NCI-H345 (cell line): ENCODE results near the gene DCAF10.
"Not testable (repeated sequence)": the region's sequence is repeated elsewhere in the genome, so short reads cannot be mapped to it uniquely, and the experiment has no call there.

ENCODE experiments used
- DNase-seq: peaks from one replicate; lab custom pipeline; 2025; lab: John Stamatoyannopoulos, UW

The DCAF10 gene

DNA sequence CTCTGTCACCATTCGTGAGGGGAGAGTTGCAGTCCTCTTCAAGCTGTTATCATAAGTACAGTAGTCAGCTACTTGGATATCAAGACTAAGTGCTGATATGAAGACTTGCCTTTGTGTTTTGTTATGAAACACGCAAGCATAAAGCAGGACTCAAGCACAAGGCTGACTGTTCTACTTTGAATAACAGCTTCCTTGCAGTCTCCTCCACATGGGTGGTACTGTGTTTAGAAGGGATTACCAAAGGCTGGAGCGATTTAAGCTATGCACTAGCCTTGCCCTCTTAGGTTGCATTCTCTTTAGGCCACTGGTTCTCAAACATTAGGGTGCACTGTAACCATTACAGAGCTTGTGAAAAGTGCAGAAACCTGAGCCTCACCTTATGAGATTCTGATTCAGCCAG, 61.9 kb downstream of the DCAF10 start:
- no peak for DNase-seq

DNA sequence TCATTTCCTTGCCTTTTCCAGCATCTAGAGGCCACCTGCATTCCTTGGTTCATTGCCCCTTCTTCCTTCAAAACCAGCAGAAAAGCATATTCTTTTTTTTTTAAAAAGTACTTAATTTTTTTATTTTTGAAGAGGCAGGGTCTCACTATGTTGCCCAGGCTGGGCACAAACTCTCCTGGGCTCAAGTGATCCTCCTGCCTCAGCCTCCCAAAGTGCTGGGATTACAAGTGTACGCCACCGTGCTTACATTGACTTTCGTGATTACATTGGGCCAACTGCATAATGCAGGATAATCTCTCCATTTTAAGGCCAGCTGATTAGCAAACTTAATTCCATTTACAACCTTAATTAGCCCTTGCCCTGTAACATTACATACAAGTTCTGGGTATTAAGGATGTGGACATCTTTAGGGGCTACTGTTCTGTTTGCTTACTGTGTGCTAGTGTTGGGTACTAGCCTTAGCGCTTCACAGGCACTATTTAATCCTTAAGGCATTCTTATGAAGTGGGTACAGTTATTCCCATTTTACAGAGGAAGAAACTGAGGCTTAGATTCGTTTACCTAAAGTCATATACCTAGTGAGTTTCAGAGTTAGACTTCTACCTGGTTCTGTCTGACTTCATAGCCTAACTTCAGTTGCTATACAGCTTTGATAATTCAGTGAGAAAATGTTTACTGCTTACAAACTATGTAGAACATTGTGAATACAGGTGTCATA, 69.6 kb downstream of the DCAF10 start:
- no peak for DNase-seq

DNA sequence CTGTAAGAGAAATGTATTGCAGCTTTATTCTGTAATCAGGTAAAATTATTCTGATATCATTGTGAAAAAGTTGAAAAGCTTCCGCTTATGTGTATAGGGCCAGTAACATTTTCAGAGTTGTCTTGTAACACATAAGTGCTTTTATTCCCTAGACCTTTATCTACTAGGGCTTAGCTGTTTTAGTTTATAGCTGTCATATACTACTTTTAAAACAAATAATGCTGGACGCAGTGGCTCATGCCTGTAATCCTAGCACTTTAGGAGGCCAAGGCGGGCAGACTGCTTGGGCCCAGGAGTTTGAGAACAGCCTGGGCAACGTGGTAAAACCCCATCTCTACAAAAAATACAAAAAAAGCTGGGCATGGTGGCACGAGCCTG, 70.2 kb downstream of the DCAF10 start:
- DNase-seq: no peak

DNA sequence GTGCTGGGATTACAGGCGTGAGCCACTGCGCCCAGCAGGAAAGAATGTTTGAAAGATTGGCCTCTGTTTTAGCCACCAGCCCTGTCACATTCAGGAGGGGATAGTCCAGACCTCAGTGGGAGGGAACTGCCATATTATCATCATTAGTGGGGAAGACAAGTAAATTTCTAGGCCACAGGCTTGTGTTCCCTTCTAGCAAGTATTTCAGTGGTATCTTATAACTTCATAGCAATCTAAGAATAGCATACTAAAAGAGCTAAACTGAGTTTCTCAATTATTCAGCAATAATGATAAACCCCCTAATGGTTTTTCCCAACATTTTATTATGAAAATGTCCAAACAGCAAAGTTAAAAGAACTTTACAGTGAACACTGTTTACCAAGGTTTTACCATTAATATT, 73.4 kb downstream of the DCAF10 start:
- DNase-seq: no peak

DNA sequence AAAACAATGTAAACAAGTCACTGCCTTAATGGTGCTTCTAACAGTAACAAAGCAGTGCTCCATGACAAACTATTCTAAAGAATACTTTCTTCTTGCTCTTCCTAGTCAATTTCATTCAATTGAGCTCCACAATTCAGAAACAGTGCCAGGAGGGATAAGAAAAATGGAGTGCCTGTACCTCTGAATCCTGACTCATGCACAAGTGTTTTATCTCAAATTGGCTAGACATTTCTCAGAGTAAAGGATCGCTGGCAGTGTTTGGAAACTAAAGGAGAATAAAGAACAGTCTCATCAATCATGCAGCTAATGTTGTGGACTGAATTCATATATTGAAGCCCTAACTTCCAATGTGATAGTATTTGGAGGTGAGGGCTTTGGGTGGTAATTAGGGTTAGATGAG, 75.8 kb downstream of the DCAF10 start:
- DNase-seq: no peak

DNA sequence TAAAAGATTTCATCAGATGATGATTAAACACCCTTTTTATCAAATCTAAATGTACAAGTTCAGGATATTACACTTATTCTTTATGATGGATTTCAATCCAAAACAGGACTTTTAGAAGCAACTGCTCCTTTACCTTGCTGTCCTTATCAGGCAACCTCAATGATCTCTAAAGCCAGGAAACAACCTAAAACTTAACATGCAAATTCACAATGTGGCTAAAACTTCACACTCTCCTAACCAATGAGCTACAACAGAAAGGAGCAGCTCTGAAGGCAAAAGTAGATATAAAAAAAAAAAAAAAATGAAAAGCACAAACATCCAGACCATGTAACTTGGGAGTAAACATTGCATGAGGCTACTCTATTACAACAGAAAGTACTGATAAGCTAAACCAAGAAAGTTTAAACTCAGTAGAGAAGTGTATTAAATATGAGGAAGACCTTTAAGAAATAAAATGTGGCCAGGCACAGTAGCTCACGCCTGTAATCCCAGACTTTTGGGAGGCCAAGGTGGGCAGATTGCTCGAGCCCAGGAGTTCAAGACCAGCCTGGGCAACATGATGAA, 80.4 kb downstream of the DCAF10 start:
- DNase-seq: no peak

DNA sequence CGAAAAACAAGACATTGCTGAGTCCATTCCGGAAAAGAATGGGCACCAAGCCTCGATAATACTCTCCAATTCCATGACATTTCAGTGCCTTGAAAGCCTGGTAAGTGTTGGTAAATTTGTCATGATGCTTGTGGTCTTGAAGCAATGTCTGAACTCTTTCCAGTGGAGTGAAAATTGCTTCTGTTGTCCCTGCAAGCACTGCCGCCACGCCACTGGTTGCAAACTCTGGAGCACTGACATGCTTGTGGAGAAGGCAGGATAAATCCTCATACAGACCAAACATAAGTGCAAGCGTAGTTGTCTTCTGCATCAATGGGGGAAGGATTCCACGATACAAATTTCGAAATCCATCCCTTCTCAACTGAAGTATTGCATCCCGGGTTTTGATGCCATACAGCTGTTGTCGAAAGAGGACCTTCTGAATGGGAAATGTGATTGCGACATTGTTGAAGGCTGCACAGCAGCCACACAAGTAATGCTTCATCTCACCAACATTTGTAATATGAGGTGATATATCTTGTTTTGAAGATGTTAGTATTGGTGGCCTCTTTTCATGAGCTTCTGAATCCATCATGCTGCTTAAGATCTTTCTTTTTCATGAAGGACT, 87.5 kb downstream of the DCAF10 start:
- not testable (repeated sequence) for DNase-seq

DNA sequence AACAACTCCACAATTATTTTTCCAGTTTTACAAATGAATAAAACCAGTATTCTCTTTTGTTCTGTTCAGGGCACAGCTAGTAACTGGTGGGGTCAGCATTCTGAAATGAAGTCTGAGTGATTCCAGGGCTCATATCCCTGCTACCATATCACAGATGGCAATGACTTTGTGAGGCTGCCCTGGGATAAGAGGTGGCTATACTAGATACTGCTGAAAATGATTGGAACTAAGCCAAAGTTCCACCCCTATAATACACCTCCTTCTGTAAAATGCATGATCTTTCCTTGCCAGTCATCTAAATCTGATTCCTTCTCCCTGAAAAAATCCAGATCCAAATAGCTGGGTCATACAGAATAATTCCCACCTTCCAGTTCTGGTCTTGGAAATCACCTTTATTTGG, 88.9 kb downstream of the DCAF10 start:
- no peak for DNase-seq

DNA sequence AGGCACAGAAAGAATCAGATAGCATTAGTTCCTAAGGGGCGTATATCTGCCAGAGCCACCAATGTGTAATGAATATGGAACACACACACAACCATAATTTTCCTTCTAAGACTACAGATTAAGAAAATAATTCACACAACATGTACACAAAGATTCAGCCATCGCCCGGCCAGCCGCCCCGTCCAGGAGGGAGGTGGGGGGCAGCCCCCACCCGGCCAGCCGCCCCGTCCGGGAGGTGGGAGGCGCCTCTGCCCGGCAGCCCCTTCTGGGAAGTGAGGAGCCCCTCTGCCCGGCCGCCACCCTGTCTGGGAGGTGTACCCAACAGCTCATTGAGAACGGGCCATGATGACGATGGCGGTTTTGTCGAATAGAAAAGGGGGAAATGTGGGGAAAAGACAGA, 90.4 kb downstream of the DCAF10 start:
- not testable (repeated sequence) for DNase-seq

DNA sequence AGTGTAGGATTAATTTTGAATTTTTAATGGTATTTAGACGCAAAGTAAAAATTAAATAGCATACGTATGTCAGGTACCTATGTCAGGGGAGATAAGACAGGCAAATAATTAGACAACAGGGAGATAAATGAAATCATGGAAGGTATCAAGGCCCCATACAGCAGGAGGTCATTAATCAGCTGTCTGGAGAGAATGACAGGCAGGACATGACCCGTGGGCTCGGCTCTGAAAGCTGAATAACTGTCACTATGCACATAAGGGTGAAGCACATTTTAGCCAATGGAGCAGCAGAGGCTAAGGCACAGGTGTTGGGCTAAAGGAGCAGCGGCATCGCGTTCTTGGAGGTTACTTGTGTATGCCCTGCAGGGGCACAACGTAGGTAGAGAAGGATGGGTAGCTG, 91.5 kb downstream of the DCAF10 start:
- no peak for DNase-seq

DNA sequence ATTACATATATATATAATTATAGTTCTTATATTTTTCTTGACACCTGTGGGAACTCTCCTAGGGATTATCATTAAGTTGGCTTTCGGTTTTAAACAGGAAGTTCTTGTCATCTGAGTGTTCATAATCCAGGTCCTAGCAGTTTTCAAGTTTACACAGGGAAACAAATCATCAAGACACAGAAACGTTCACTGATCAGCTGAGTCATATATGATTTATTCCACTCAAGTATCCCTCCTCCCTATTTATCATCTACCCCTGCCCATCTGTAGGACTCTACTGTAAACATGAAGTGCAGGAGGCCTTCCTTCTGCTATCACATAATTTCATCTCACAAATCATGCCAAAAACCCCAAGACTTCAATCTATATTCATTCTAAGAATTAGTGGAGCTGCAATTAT, 97.1 kb downstream of the DCAF10 start:
- no peak for DNase-seq

DNA sequence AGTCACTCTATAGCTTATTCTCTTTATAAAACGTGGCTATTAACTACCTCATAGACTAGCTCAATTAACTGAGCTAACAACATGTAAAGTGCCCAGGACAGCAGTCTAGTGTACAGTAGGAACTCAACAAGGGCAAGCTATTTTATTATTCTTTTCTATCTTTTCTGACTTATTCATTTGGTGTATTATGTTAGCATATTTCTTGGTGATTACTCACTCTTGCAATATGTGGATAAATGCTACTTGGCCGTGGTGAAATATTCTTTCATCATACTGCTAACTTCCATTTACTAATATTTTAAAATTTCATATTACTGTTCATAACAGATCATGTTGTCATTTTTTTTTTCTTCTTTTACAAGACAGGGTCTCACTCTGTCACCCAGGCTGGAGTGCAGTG, 98.4 kb downstream of the DCAF10 start:
- DNase-seq: no peak

DNA sequence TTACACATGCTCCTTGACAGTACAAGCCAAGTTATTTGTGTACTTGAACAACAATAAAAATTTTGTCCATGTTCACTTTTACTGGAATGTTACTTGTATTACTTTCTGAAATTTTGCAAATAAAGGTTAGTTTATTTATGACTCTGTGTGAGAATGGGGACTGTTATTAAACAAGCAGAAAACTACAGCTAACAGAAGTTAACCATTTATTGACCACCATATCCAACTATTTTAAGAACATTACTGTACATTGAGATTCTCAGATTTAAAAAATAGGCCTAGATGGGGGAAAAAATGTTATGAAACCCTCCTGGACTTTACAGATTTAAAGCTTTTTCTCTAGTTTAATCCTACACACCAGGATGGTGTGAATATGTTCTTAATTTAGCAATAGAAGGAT, 101.5 kb downstream of the DCAF10 start:
- DNase-seq: no peak

DNA sequence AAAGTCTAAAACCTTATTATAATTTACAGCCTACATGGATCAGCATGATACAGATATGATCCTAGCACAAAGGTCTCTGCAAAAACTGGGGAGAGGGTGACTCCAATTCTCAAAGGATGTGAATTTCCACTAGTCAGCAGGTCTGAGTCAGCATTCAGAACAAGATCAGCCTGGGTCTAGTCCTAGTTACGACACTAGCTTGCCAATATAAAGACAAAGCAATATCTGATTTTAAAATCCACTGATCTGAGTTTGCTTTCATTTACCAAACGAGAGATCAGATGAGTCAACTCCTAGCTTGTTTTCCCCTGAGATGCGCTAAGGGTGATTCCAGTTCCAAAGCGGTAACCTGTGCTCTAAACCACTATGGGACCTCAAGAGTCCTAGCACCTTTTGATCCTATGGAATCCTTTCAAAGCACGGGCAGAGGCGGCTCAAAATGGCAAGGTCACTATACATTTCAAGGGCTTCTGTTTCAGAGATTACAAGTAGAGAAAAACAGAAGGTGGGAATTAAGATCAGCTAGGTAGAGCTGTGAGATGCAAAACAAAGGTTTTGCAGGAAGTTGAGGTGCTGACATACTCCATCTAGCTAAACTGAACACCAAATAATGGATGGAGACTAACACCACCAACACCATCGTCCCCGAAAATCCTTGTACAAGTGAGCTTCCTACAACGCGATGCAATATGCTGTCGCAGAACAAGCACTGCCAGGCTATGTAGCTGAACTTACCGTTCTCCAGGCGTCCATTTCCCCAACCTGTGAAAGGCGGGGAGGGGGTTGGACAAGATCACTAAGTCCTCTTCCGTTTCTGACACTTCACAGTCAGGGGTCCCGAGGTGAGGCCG, 102.4 kb downstream of the DCAF10 start:
- peak; percentile 52 for DNase-seq

DNA sequence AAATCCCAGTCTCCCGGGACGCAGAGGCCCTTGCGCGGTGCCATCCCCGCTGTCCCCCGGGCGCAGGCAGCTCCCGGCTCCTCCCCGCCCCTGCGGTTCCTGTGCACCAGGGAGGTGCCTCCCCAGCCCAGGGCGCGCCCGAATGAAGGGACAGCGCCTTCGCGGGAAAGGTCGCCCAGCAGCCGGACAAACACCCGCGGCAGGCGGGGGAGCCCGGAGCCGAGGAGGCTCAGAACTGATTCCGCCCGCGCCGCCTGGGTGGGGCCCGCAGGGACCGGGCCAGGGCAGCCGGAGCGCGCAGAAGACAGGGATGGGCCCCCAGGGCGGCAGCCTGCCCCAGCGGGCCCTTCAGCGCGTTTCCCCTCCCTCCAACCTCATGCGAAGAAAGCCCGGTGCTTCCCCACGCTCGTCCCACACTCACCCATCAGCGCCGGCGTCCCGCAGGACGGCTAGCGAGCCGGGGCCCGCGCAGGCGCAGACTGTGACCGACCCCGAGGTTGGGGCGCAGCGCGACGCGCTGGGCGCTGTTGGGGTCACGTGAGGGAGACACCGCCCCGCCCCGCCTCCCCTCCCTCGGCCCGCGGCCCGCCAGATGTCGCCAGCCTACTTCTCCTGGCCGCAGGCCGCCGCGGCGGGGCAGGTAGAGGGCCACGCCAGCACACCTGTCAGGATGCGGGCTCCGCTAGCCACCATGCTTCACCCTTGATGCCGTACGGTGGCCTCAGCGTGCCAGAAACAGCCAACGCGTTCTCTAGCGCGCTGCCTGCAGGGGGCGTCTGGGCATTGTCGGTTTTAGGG, 103.2 kb downstream of the DCAF10 start, which contains the start of gene SLC25A51:
Gene SLC25A51 (minus strand): TSS at position 481 of the 798 bp plus-strand sequence. CDS start 15,577 bp downstream, outside the sequence.
- DNase-seq: peak; percentile 91

DNA sequence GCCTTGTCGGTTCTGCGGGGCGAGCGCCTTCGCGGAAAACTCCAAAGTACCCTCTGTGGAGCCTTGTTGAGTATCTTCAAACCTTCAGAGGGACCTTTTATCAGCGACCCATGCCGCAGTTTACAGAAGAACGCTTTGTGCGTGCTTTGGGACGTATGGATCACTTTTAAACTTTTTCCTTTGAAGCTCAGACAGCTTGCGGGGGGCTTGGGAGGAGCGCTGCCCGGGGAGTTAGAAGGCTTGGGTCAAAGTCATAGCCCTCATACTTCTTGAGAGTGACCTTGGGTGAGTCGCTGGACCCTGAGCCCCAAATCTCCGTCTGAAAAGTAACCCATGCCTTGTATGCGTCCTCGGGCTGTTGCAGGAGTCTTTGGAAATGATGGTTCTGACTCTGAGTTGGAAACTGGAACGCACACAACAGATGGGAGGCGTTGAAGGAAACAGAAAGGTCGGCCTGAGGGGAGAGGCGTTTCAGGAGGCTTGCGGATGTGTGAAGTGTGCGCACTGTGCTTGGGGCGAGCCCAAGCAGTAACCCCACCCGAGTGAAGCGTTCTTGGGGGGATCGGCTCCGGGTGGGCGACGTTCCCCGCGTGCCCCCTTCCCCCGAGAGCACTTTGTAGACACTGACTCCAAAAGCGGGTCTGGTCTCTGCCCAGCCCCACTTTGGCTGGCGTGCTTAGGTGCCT, 104.0 kb downstream of the DCAF10 start:
- no peak for DNase-seq

DNA sequence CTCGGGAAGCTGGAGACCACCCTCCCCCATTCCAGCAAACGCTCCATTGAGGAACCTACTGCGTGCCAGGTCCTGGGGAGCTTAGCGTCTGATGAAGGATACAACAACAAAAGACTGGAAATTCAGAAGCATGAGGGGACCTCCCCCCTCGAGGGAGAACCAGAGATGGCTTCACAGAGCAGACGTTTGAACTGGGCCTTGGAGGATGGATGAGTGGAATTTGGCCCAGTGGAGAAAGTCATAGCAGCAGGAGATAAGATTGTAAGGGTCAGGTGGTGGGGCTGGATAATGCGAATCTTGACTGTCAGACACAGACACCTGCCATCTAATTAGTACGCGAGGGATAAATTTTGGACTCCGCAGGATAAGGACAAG, 104.5 kb downstream of the DCAF10 start:
- no peak for DNase-seq

DNA sequence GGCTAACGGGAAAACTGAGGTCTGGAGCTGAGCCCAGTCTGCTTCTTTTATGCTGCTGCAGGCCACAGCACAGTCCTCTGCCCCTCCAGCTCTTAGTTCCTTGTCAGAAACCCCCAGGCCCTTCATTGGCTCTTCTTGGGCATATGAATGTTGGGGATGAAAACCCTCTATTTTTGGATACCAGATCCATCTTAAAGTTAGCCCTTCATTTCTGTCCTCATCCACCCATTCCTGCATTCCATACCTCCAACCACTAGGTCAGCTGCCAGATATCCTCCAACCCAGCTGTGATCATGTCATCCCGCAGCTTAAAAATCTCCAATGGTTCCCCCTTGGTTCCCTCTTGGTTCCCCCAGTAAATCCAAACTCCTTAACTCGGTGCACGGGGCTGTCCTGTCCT, 105.2 kb downstream of the DCAF10 start:
- no peak for DNase-seq

DNA sequence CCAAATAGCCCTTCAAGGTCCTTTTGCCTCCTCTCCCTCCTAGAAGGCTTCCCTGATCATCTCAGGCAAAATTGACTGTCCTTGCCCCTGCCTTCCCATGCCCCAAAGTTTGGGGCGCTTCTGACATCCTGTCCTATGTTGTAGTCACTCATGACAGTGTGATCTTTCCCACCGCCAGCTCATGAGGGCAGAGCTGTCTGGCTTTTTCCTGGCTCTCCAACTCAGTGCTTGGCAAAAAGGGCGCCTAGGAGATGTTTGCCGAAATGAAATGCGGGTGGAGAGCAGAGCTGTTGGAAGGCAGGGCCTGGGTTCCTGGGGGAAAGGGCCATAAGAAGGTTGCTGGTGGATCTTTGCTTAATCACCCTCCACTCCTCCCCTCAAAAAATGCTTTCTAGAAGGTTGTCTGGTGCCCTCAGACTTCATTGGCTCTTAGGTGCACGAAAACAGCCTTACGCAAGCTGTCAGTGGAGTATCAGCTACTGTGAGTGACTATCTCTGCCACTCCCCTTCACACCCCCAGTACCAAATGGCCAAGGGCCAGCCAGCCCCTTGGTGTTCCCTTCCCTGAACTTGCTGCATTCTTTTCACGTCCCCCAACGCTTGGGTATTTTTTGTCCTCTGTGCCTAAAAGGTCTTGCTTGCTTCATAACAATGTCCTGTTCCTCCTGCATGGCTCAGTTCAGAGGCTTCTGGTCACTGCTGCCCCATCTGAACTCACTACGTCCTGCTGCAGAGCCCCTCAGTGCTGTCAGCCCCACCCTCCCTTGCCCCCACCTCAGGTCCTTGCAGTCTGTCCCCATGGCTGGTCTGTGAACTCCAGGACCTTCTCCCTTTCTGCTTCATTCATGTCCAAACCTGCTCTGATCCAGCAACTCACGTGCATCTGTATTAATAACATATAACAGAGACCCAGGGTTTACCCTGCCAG, 106.0 kb downstream of the DCAF10 start:
- no peak for DNase-seq

DNA sequence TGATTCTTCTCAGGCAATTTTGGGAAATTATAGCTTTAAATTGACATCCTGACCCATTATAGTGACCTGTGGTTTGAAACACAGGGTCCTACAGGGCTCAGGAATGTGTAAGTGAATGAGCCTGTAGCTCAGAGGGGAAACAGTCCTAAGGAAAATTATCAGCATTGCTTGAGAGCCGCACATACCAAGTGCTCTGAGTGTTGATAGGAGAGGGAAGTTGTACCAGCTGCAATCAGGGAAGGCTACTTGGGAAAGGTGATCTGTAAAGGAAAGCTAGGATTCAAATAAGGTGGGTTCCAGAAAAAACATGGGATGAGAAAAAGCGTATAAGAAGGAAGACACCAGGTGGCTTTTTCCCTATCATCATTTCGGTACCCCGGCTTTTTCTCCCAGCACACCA, 107.7 kb downstream of the DCAF10 start:
- no peak for DNase-seq
